Astrocyte (in vitro differentiated cells and primary cell): ENCODE results near the gene ORC6. TPM values are rescaled to one million over a fixed set of nuclear protein-coding genes. Genes with fewer than 3 reads are reported as not detected.

Experiments used
- DNase-seq: peaks from one replicate; pipeline ENCODE4 v3.0.0-alpha.2; 2010; ENCODE audit warnings: low read depth
- FAIRE-seq: peaks from 2 replicates; lab custom pipeline; 2011; peaks lifted over from hg19 to GRCh38; lab: Jason Lieb, UNC
- H2AFZ ChIP-seq: 2 replicates; pipeline ENCODE4 v1.6.0; 2012; ENCODE audit warnings: low read depth, low read length, inconsistent platforms
- H3K27ac ChIP-seq: 2 replicates; pipeline ENCODE4 v1.5.1; 2011; ENCODE audit warnings: low read depth, low read length, inconsistent platforms
- H3K27me3 ChIP-seq: 2 replicates; pipeline ENCODE4 v1.6.0; 2011; ENCODE audit warnings: low read length, inconsistent platforms; ENCODE audit not compliant: insufficient read depth
- H3K36me3 ChIP-seq: 2 replicates; pipeline ENCODE4 v1.5.1; 2011; ENCODE audit warnings: low read length, inconsistent platforms; ENCODE audit not compliant: insufficient read depth
- H3K4me1 ChIP-seq: 2 replicates; pipeline ENCODE4 v1.5.1; 2011; ENCODE audit warnings: low read length, inconsistent platforms; ENCODE audit not compliant: insufficient read depth
- H3K4me2 ChIP-seq: 2 replicates; pipeline ENCODE4 v1.6.0; 2012; ENCODE audit warnings: low read length, inconsistent platforms
- H3K4me3 ChIP-seq: 2 replicates; pipeline ENCODE4 v1.5.1; 2011; ENCODE audit warnings: low read depth, mild to moderate bottlenecking, low read length, inconsistent platforms; ENCODE audit not compliant: insufficient read depth
- H3K79me2 ChIP-seq: 2 replicates; pipeline ENCODE4 v1.6.0; 2012; ENCODE audit warnings: mild to moderate bottlenecking, low read length, inconsistent platforms; ENCODE audit not compliant: insufficient read depth
- H3K9ac ChIP-seq: 2 replicates; pipeline ENCODE4 v1.6.0; 2012; ENCODE audit warnings: mild to moderate bottlenecking, low read length, inconsistent platforms
- H3K9me3 ChIP-seq: 2 replicates; pipeline ENCODE4 v1.5.1; 2012; ENCODE audit warnings: low read depth, mild to moderate bottlenecking, low read length, inconsistent platforms; ENCODE audit not compliant: insufficient read depth
- H4K20me1 ChIP-seq: 2 replicates; pipeline ENCODE4 v1.6.0; 2012; ENCODE audit warnings: low read length, inconsistent platforms; ENCODE audit not compliant: insufficient read depth
- H3K27ac Mint-ChIP-seq: one replicate; pipeline ENCODE4 v1.8.0; 2021; ENCODE audit warnings: mild to moderate bottlenecking, mixed read lengths; ENCODE audit not compliant: unreplicated experiment
- H3K27me3 Mint-ChIP-seq: one replicate; pipeline ENCODE4 v1.8.0; 2021; ENCODE audit warnings: low read depth, mixed read lengths; ENCODE audit not compliant: unreplicated experiment
- H3K36me3 Mint-ChIP-seq: one replicate; pipeline ENCODE4 v1.8.0; 2021; ENCODE audit warnings: low read depth, mixed read lengths; ENCODE audit not compliant: unreplicated experiment
- H3K4me1 Mint-ChIP-seq: one replicate; pipeline ENCODE4 v1.8.0; 2021; ENCODE audit warnings: low read depth, mixed read lengths; ENCODE audit not compliant: unreplicated experiment
- H3K4me3 Mint-ChIP-seq: one replicate; pipeline ENCODE4 v1.8.0; 2021; ENCODE audit warnings: mild to moderate bottlenecking, moderate library complexity, mixed read lengths; ENCODE audit not compliant: unreplicated experiment
- H3K9me3 Mint-ChIP-seq: one replicate; pipeline ENCODE4 v1.8.0; 2021; ENCODE audit warnings: mild to moderate bottlenecking, mixed read lengths; ENCODE audit not compliant: unreplicated experiment
- CTCF ChIP-seq: IDR thresholded peaks from 2 replicates; pipeline ENCODE4 v1.5.1; 2011; ENCODE audit warnings: low read depth, mild to moderate bottlenecking, inconsistent platforms, low read length, moderate library complexity; ENCODE audit not compliant: insufficient read depth
- EZH2 ChIP-seq: IDR thresholded peaks from 2 replicates; pipeline ENCODE4 v1.6.1; 2012; ENCODE audit warnings: mild to moderate bottlenecking, low read length, inconsistent platforms; ENCODE audit not compliant: insufficient read depth
- total RNA-seq: library from RNA; stranded (reverse); gene quantifications from 2 replicates; pipeline ENCODE4 v1.2.1, GENCODE V29; 2021

The ORC6 gene
- total RNA-seq, 1 donor from 2014 or later = 16.9 TPM

GRCh38 chr16:46743232-46743719 lies 53.8 kb downstream of the ORC6 start:
- H4K20me1 ChIP-seq = no peaks in the 10 kb centered on the region
- no peaks in the 10 kb centered on the region for H3K9me3 ChIP-seq
- no peaks in the 10 kb centered on the region for H3K27me3 ChIP-seq
- Mint-ChIP-seq H3K4me3 (no peak overlapping the region), H3K9me3 (no peaks in the 10 kb centered on the region), H3K36me3 (no peaks in the 10 kb centered on the region), H3K27me3 (no peaks in the 10 kb centered on the region), H3K4me1 (peaks cover 7% of the 10 kb centered on the region), H3K27ac (no peak overlapping the region)
- no peaks in the 10 kb centered on the region for H3K79me2 ChIP-seq
- H3K27ac ChIP-seq = no peak overlapping the region
- H3K4me1 ChIP-seq = no peaks in the 10 kb centered on the region
- peak; percentile 35 for DNase-seq
- H3K36me3 ChIP-seq = no peaks in the 10 kb centered on the region
- no peak for TF ChIP-seq CTCF
- no peak for TF ChIP-seq EZH2
- FAIRE-seq = no peak
- H3K4me2 ChIP-seq = peak overlapping the region; percentile 54
- H3K9ac ChIP-seq = no peak overlapping the region
- no peak overlapping the region for H3K4me3 ChIP-seq
- peak overlapping the region; percentile 65 for H2AFZ ChIP-seq

- Mint-ChIP-seq H3K36me3 (no peaks in the 10 kb centered on the region), H3K27me3 (no peaks in the 10 kb centered on the region), H3K4me1 (peaks cover 16% of the 10 kb centered on the region), H3K27ac (no peak overlapping the region), H3K4me3 (no peak overlapping the region), H3K9me3 (no peaks in the 10 kb centered on the region)
- Histone ChIP-seq H3K4me2 (no peak overlapping the region), H3K4me3 (no peak overlapping the region), H3K9ac (no peak overlapping the region), H4K20me1 (no peaks in the 10 kb centered on the region), H2AFZ (no peak overlapping the region), H3K27me3 (no peaks in the 10 kb centered on the region), H3K27ac (no peak overlapping the region), H3K4me1 (no peaks in the 10 kb centered on the region), H3K79me2 (no peaks in the 10 kb centered on the region), H3K36me3 (no peaks in the 10 kb centered on the region), H3K9me3 (no peaks in the 10 kb centered on the region)
- DNase-seq (no peak), FAIRE-seq (no peak)
- no peak for TF ChIP-seq EZH2
- TF ChIP-seq CTCF = no peak
Measured at GRCh38 chr16:46745617-46746016, 56.2 kb downstream of the ORC6 start.

GRCh38 chr16:46746821-46747776 lies 57.6 kb downstream of the ORC6 start:
- Histone ChIP-seq H2AFZ (no peak overlapping the region), H4K20me1 (no peaks in the 10 kb centered on the region), H3K79me2 (no peaks in the 10 kb centered on the region), H3K4me1 (no peaks in the 10 kb centered on the region), H3K9me3 (no peaks in the 10 kb centered on the region), H3K9ac (no peak overlapping the region), H3K4me2 (no peak overlapping the region), H3K27ac (no peak overlapping the region), H3K36me3 (no peaks in the 10 kb centered on the region), H3K27me3 (no peaks in the 10 kb centered on the region), H3K4me3 (no peak overlapping the region)
- Mint-ChIP-seq H3K27me3 (no peaks in the 10 kb centered on the region), H3K36me3 (no peaks in the 10 kb centered on the region), H3K4me3 (no peak overlapping the region), H3K4me1 (peaks cover 16% of the 10 kb centered on the region), H3K27ac (no peak overlapping the region), H3K9me3 (no peaks in the 10 kb centered on the region)
- FAIRE-seq (no peak), DNase-seq (no peak)
- no peak for TF ChIP-seq CTCF
- no peak for TF ChIP-seq EZH2
